Measurements from ENCODE around the gene CDADC1. TPM values are rescaled to one million over a fixed set of nuclear protein-coding genes. Genes with fewer than 3 reads are reported as not detected.

Gene CDADC1
- polyA plus RNA-seq, 1 of the 3 experiments (the other 2 are of a cell fraction) = 3.5 TPM

GRCh38 chr13:49315756-49316482 lies 68.2 kb downstream of the CDADC1 start:
- CTCF ChIA-PET = no interaction called here

GRCh38 chr13:49319551-49319950 lies 71.8 kb downstream of the CDADC1 start:
- H3K4me1 ChIP-seq (ENCODE audit: control insufficient read depth in 1 of 2, insufficient read depth in 2 of 2, low read depth in 1 of 2, low read length in 1 of 2) = peaks cover 0 to 4% of the 10 kb centered on the region in 2 experiments; a peak in 2 of 4 replicates
- no peak overlapping the region for H3K9ac ChIP-seq
- H3F3A ChIP-seq (replicated peaks; ENCODE audit: insufficient read depth) = no peaks in the 10 kb centered on the region
- no peaks in the 10 kb centered on the region for H3K36me3 ChIP-seq (replicated peaks in 1 of 2; ENCODE audit: control insufficient read depth in 1 of 2, insufficient read depth in 2 of 2, low read length in 1 of 2)
- no peak for DNase-seq
- ChIA-PET POLR2A (no interaction called here), CTCF (interaction anchor here (0.6 to 0.7 kb wide), 2 partner anchors 419 to 533 kb away, joined by 3 to 4 read pairs; no protein-coding TSS in a partner anchor)
- H3K79me2 ChIP-seq (ENCODE audit: insufficient read depth) = no peaks in the 10 kb centered on the region
- no peak overlapping the region for H2AFZ ChIP-seq (ENCODE audit: low read depth)
- no peaks in the 10 kb centered on the region for H3K9me2 ChIP-seq
- H3K4me2 ChIP-seq = no peak overlapping the region
- no peaks in the 10 kb centered on the region for H3K9me3 ChIP-seq
- H3K27ac ChIP-seq (ENCODE audit: low read depth in 2 of 2, low read length in 1 of 2) = no peak overlapping the region
- H3K4me3 ChIP-seq (ENCODE audit: low read depth in 2 of 2, low read length in 1 of 2) = no peak overlapping the region
- no peaks in the 10 kb centered on the region for H3K27me3 ChIP-seq (ENCODE audit: insufficient read depth)
- H4K20me1 ChIP-seq (ENCODE audit: insufficient read depth) = no peaks in the 10 kb centered on the region
- TF ChIP-seq RAD21 (IDR thresholded peaks at IDR 0.05; ENCODE audit: low read length) = no peak
- TF ChIP-seq CTCF (IDR thresholded peaks at IDR 0.05) = no peak
- TF ChIP-seq YY1 (IDR thresholded peaks at IDR 0.05; ENCODE audit: low read depth) = no peak
- no peak for TF ChIP-seq POLR2AphosphoS5 (IDR thresholded peaks at IDR 0.05; ENCODE audit: low read depth, low read length)
- no peak for TF ChIP-seq EP300 (IDR thresholded peaks at IDR 0.05; ENCODE audit: borderline replicate concordance in 1 of 2, low read depth in 1 of 2, low read length in 1 of 2)
- TF ChIP-seq REST (IDR thresholded peaks at IDR 0.05; ENCODE audit: low read depth, low read length) = no peak
- no peak for TF ChIP-seq FOSL2 (IDR thresholded peaks at IDR 0.05; ENCODE audit: borderline replicate concordance, low read depth)

More at GRCh38 chr13:49315756-49316482, 68.2 kb downstream of the CDADC1 start:
- no peaks in the 10 kb centered on the region for H3K27me3 ChIP-seq (ENCODE audit: insufficient read depth)
- H3K4me3 ChIP-seq (ENCODE audit: low read depth in 2 of 2, low read length in 1 of 2) = no peak overlapping the region
- H3K9ac ChIP-seq = no peak overlapping the region
- no peaks in the 10 kb centered on the region for H3F3A ChIP-seq (replicated peaks; ENCODE audit: insufficient read depth)
- no peaks in the 10 kb centered on the region for H3K79me2 ChIP-seq (ENCODE audit: insufficient read depth)
- TF ChIP-seq TAF1 (IDR thresholded peaks at IDR 0.05; ENCODE audit: borderline replicate concordance, low read depth, low read length) = no peak
- TF ChIP-seq GATA2 (CRISPR knock-in tag; IDR thresholded peaks at IDR 0.05) = no peak
- no peak for TF ChIP-seq POLR2AphosphoS5 (IDR thresholded peaks at IDR 0.05; ENCODE audit: low read depth, low read length)
- no peak for TF ChIP-seq MEF2A (IDR thresholded peaks at IDR 0.05; ENCODE audit: borderline replicate concordance, low read depth)
- no peak for TF ChIP-seq CTCF (IDR thresholded peaks at IDR 0.05)
- TF ChIP-seq GABPA (IDR thresholded peaks at IDR 0.05; ENCODE audit: low read depth) = no peak
- no peak for TF ChIP-seq MAX (IDR thresholded peaks at IDR 0.05; ENCODE audit: low read depth)
- TF ChIP-seq USF2 (IDR thresholded peaks at IDR 0.05; ENCODE audit: borderline replicate concordance, low read depth, low read length) = no peak
- POLR2A ChIA-PET = no interaction called here
- no peaks in the 10 kb centered on the region for H3K9me3 ChIP-seq
- H3K4me2 ChIP-seq = no peak overlapping the region
- H3K36me3 ChIP-seq (replicated peaks in 1 of 2; ENCODE audit: control insufficient read depth in 1 of 2, insufficient read depth in 2 of 2, low read length in 1 of 2) = no peaks in the 10 kb centered on the region
- H3K9me2 ChIP-seq = no peaks in the 10 kb centered on the region
- peak overlapping the region in 1 of 2 experiments; percentile 6; a peak in 1 of 4 replicates for H3K27ac ChIP-seq (ENCODE audit: low read depth in 2 of 2, low read length in 1 of 2)
- peaks cover 0 to 14% of the 10 kb centered on the region in 2 experiments; a peak in 3 of 4 replicates for H3K4me1 ChIP-seq (ENCODE audit: control insufficient read depth in 1 of 2, insufficient read depth in 2 of 2, low read depth in 1 of 2, low read length in 1 of 2)
- no peak for DNase-seq
- 95% methylated on average over 5 of the region's 5 CpGs for WGBS (ENCODE audit: low lambda C conversion rate)
- no peaks in the 10 kb centered on the region for H4K20me1 ChIP-seq (ENCODE audit: insufficient read depth)
- H2AFZ ChIP-seq (ENCODE audit: low read depth) = no peak overlapping the region

Data from SK-N-SH (cell line).